GM21723 (cell line): ENCODE results near the gene NSG1.

Experiments used
- ATAC-seq: cut with Tn5 transposase; IDR thresholded peaks from one replicate; pipeline ENCODE4 v1.9.1; 2021; ENCODE audit warnings: mild to moderate bottlenecking, moderate library complexity; ENCODE audit not compliant: unreplicated experiment

The NSG1 gene

DNA sequence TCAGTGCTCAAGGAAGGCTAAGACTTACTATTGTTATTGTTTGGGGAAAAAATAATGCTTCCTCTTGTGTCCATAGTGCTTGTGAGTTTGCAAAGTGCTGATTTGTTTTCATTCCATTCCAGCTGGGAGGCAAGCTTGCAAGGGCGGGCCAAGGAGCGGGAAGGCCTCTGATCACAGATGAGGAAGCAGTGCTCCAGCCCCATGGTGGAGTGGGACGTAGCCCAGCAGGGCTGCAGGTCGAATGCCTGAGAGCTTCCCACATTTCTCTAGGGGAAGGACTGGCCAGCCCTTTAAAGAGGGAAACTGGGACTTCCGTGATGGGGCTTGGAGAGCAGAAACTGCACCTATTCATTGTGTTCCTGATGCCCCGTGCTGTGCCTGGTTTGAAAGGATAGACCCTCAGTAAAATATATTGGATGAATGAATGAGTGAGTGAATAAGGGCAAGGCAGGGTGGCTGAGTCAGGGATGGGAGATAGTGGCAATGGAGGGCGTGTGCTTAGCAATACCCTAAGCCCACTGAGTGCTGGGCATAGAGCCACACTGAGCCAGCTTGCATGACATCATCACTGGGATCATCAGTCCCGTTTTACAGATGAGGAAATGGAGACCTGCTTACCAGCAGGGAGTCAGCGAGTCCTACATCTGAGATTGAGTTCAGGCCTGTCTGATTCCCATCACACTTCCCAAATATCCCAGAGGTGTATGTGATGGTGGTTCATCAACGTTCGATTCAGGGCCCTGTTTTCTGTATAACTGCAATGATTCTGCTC, 17.9 kb upstream of the NSG1 start:
- ATAC-seq, result no peak

GRCh38 chr4:4374388-4375098, 12.4 kb upstream of the NSG1 start:
- ATAC-seq, result no peak

DNA sequence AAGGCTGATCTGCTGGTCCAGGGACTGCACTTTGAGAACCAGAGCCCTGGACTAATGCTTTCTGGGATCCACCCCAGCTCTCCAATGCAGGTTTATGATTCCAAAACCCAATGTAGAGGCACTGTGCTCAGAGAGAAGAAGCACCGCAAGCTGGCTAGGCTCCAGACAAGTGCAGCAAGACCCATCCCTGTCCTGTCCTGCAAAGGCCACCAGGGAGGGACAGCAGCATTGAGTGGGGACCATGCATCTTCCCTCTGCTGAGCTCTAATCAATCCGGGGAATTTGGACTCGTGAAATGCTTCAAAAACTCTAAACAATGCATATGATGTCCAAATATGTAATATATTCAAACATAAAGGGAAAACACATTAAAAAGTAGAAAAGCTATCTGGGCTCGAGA, 10.8 kb upstream of the NSG1 start:
- no peak for ATAC-seq

DNA sequence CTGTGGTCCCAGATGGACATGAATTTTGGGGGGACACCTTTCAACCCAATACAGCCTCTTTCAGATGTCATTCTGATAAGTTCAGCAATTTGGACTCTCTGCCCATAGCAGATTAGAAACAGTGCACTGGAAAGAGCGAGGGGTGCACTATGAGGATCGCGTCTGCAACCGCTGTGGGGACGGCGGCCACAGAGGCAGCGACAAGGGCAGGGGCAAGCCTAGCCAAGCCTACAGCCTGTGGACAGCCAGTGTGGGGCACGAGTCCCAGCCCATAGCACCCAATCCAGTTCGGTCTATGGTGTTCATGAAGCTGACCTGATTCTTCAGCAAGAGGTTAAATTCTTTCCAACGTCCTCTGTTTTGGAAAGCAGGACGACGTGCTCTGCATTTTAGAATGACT, 9.7 kb upstream of the NSG1 start:
- ATAC-seq, result no peak

GRCh38 chr4:4377732-4378460, 9.0 kb upstream of the NSG1 start:
- no peak for ATAC-seq

DNA sequence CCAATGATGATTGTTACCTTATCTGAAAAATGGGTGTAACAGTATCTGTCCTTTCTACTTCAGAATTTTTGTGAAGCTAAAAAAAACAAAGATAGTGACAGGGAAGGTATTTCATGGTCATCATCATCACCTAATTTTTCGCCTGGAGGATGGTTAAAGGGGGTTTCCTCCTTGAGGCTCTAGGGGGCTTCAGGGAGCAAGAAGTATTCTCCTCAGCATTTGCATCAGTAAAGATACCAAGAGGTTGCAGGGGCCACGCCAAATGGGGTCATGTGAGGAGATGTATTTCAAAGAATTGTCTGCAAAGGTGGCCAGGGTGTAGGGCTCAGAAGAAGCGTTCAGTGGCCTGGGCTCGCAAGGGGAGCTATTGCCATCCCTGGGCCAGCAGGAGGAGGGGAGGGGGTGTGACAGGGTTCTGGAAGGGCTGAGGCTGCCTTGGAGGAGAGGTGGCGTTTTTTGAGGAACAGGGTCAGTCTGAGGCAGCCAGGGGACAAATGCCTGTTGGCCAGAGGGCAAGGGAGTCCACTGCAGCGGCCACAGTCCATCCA, 7.3 kb upstream of the NSG1 start:
- ATAC-seq, result no peak

DNA sequence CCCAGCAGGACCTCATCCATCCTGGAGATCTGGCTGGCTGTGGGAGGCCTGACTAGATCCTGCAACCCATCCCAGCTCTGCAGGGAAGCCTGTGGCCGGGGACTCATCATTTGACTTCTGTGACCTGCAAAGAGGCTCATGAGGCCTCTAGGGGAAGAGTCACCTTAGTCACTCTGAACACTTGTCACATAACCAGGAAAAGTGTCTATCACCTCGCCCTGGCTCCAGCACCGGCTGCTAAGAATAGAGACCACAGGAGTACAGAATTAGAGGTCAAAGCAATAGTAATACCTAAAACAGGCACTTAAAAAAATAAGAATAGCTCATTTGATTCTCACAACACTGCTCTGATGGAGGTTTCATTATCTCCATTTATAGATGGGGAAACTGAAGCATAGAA, 3.8 kb upstream of the NSG1 start:
- ATAC-seq, result no peak

DNA sequence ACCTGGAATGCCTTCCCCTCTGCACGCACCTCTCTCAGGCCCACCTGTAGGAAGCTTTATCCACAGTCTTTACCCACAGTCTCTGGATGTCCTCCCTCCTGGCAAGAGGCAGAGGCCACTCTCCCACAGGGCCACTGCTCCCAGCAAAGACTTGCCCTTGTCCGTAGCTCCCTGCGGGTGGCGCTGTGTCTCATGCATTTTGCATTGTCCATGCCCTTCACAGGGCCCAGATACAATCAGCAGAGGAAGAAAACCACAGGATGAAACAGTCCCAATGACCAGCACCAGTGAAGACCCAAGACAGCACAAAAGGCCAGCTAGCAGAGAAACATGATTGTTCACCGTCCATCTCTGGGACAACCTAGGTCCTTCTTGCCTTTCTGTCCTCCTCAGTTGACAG, 2.1 kb upstream of the NSG1 start:
- ATAC-seq, result no peak

- ATAC-seq, result no peak
Observed at GRCh38 chr4:4385729-4386295, 1.1 kb upstream of the NSG1 start.

DNA sequence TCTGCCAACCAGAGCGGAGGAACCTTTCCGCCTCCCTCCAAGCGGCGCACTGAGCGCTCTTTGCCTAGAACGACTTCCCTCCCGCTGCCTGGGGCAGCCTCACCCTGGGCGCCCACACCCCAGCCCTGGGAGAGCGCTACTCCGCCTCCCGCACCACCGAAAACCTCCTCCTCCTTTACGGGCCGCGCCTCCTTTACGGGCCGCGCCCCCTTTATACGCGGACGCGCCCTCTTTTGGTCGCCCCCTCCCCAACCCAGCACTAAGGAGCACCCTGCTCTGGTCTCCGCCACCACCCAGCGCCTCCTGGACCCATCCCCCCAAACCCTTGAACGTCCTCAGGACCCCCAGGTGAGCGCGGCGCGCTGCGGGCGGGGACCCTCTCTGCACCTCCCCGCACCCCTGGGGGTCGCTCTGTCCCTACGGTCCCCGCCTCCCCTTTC, 586 bp upstream of the NSG1 start:
- no peak for ATAC-seq

DNA sequence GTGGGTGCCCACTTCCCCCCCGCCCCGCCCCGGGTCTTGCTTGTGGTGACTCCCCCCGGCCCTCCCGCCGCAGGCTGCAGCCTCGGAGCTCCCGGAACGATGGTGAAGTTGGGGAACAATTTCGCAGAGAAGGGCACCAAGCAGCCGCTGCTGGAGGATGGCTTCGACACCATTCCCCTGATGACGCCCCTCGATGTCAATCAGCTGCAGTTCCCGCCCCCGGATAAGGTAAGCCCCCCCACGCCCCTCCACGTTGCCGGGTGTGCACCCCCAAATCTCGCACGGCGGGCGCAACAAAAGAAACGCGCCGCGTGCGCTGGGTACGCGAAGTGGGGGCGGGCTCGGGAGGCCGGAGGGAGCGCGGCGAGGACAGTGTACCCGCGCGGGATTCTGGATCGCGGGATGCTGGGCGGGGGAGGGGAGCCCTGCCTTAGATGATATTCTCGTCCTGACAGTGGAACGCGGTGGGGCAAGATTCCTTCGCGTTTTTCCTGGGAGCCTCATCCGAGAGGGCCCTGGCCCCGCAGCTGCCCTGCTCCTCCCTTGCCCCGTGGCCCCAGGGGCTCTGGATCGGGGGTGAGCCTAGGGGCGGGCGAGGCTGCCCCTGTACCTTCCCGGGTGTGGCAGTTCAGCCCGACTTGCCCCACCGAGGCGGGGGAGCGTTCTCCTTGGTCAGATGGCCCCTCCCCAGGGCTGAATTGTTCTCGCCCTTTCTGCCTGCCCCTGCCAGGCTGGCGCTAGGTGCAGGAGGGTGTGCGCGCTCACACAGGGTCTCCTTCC, 819 bp downstream of the NSG1 start:
- no peak for ATAC-seq

DNA sequence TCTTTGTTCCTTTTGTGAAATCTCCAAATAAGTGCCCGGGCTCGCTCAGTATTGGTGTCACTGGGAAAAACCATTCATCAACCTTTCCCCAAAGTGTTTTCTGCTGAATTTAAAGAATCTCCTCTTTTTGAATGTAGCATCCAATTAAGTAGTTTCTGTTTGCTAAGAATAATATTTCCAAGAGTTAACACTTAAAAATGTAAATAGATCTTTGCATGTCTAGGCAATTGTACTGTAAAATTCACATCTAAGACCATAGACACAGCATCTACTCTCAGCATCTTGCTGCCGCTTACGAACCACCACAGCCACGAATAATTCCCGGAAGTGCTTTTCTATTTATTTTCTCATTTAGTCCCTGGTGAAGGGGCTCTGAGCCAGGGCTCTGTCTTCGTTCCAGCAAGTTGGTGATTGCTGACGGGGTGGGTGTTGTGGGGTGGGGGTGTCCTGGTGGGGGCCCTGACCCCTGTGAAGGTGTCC, 1.4 kb downstream of the NSG1 start:
- no peak for ATAC-seq

DNA sequence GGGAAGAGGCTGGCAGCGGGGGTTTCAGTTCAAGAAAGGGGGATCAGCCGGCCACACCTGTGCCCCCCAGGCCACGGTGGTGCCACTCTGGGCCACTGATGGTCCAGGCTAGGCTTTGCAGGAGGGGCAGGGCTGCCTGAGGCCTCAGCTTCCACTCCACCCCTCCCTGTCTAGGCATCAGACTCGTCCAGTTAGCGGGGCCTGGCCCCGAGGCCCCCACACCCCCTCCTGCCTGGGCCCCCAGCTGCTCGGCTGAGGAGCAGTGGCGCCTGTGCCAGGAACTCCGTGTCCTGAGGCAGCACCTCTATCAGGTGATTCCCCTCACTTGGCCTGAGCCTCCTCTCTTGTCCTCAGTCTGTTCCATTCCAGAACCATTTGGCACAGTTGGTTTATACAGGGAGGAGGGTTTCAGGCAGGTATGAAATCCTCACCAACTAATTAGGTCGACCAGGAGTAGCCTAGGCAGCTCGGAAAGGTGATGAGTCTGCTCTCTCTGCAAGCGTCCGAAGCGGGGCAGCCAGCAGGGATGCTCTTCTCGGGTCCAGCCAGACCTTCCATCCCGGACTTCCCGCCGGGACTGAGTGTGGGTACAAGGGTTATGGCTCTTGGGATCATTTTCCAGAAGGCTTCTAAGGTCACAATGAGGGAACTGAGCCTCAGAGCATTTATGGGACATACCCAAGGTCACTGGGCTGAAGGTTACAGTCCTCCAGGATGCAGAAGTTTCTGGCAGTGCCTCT, 2.1 kb downstream of the NSG1 start:
- no peak for ATAC-seq

- ATAC-seq, result no peak
Observed at GRCh38 chr4:4390046-4390445, 3.1 kb downstream of the NSG1 start.

DNA sequence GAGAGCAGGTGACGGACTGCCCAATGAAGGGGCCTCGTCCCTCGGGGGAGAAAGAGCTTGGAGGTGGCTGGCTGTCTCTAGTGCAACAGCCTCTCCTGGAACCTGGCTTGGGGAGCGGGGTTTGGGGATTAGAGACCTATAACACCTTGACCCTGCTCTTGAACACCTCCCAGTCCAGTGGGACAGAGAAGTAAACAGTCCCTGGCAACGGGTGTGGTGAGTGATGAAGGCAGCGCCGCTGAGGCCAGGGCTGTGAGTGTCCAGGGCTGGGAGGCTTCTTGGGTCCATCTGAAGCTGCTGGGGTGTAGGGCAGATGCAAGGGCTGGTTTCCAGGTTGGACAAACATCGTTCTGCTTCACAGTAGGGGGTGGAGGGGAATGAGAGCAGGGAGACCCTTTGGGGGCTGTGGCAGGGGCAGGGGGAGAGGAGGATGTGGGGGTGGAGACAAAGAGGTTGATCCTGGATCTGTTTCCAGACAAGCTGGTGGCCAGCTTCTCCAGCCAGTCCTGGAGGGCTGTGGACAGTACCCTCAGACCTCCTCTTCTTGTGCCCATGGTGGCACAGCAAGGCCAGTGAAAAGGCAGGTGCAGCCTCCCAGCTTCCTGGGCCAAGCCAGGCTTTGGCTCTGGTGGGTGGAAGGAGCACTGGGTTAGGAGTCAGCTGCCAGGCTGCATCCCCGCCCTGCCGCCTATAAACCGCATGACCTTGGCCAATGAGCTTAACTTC, 3.8 kb downstream of the NSG1 start:
- ATAC-seq, result no peak

DNA sequence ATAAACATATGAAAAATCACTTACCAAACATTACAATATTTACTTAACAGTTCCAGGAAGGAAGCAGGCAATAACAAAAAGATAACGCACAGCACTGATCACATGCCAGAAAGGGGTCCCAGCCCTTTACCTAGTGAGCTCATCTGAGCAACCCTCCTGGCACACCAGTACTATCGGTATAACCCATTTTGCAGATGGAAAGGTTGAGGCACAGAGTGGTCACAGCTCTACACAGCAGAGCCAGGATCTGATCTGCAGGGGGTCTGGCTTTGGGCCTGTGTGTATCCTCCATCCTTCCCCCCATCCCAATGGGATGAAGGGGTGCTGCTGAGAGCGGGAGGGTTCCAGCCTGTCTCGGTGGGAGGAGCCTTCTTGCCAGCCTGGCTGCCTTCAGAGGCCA, 5.0 kb downstream of the NSG1 start:
- no peak for ATAC-seq

DNA sequence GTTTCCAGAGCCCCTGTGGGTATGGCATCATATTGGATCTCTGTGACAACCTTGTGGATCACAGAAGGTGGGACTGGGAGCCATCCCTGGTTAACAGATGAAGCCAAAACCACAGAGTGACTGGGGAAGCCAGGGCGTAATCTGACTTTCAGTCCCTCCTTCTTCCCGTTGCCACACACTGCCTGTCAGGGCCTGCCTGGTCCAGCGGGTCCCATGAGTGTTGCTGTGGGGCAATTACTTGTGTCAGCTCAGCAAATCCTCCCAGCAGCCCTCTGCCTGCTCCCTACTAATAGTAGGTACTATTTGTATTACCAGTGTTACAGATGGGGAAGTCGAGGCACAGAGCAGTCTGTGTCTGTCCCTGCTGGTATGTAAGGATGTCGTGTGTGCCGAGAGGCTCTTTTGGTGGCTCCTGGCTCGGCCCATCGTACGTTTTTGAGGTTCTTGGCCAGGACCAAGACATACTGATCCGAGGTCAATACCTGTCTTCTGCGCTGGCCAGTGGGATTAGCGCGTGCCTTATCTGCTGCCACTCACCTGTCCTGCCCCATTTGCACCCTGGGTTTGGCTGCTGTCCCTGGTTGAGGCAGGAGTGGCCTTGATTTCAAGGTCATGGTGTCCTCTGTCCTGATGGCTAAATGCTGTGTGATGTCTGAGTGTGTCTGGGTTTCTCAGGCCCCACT, 5.7 kb downstream of the NSG1 start:
- ATAC-seq, result no peak

GRCh38 chr4:4394644-4395043, 7.7 kb downstream of the NSG1 start:
- no peak for ATAC-seq
